Heart left ventricle (tissue), 13 donors: Measurements from ENCODE around the gene ELOA.

Source experiments
- POLR2A ChIP-seq, 2 donors: fragments of 450-650 bp; IDR thresholded peaks; one replicate each; pipeline ENCODE4 v1.6.1; 2017; ENCODE audit warnings: antibody characterized with exemption in 2 of 2, mild to moderate bottlenecking in 2 of 2, moderate library complexity in 2 of 2
- TF ChIP-seq, protein P1 (sequence below), 12 donors: fragments of 200-600 bp; sonication (generic) in 4 of 12; IDR thresholded peaks; one replicate each; pipeline versions ENCODE4 v1.5.0 to v1.8.0; 2018 to 2022; ENCODE audit warnings: antibody characterized with exemption in 12 of 12, mild to moderate bottlenecking in 5 of 12
- donor health status: ischemic (EF 13 %, LVEDD 7.1; RV severe dilation, severe dysfunction).
- donor health status: DM: no; HTN: yes; CAD: no.
- donor health status: DM: no; HTN: no; CAD: no.
- donor health status: ischemic (EF 25% LVEDD 6.9; RV normal size, moderate dysfunction).
- donor health status: ischemic (EF 25% LVEDD 5.7; RV mildly dilated, moderate dysfunction).
- donor health status: ischemic (EF 35%, LVEDD 5.7; RV mildly dilated, moderate dysfunction).
- donor health status: nonischemic (EF 11% LVEDD 7.7; RV severe dilation, severe dysfunction).
- donor health status: DM: yes; HTN: yes; CAD: no.
- donor health status: PGD.
- donor health status: ischemic (EF 29% LVEDD 5.4; RV normal size, mild dysfunction).
- donor health status: nonischemic (EF 23%, LVEDD 6.1; RV moderate dilation, normal function).

DNA sequence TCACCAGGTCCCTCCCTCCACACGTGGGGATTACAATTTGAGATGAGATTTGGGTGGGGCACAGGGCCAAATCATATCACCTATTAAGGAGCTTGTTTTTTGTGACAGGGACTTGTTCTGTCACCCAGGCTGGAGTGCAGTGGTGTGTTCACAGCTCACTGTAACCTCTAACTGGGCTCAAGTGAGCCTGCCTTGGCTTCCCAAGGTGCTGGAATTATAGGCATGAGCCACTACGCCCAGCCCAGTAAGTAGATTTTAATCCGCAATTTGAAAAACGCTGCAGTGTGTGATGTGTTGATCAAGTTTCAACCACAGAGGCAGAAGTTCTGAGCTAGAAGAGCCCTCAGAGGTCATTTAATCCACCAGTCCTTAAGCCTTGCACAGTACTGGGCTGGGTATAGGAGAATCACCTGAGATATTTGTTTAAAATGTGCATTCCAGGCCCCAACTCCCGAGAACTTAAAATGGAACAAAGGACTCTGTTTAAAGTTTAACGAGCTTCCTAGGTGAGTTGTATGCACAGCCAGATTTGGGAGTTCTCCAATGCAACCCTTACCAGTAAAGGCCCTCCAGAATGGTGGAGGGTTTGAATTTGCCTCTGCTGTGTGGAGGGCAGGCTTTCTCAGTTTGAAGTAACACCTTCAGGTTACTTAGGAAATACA, 38.3 kb upstream of the ELOA start:
- TF ChIP-seq, protein P1, sequence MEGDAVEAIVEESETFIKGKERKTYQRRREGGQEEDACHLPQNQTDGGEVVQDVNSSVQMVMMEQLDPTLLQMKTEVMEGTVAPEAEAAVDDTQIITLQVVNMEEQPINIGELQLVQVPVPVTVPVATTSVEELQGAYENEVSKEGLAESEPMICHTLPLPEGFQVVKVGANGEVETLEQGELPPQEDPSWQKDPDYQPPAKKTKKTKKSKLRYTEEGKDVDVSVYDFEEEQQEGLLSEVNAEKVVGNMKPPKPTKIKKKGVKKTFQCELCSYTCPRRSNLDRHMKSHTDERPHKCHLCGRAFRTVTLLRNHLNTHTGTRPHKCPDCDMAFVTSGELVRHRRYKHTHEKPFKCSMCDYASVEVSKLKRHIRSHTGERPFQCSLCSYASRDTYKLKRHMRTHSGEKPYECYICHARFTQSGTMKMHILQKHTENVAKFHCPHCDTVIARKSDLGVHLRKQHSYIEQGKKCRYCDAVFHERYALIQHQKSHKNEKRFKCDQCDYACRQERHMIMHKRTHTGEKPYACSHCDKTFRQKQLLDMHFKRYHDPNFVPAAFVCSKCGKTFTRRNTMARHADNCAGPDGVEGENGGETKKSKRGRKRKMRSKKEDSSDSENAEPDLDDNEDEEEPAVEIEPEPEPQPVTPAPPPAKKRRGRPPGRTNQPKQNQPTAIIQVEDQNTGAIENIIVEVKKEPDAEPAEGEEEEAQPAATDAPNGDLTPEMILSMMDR (IDR thresholded peaks at IDR 0.05) = no peak
- TF ChIP-seq POLR2A (IDR thresholded peaks at IDR 0.05) = no peak
